KMS-11 (cell line): ENCODE results near the gene PATJ.
"Not testable (repeated sequence)": the region's sequence is repeated elsewhere in the genome, so short reads cannot be mapped to it uniquely, and the experiment has no call there.

Experiments used
- H2AFZ ChIP-seq: fragments of 200-600 bp; sonication (generic); 2 replicates; pipeline ENCODE4 v1.6.1; 2016; ENCODE audit warnings: antibody characterized with exemption, mixed run types, low read depth
- H3K27ac ChIP-seq: fragments of 200-600 bp; sonication (generic); 2 replicates; pipeline ENCODE4 v1.6.1; 2016; ENCODE audit warnings: mild to moderate bottlenecking, mixed run types
- H3K27me3 ChIP-seq: fragments of 200-600 bp; sonication (generic); 2 replicates; pipeline ENCODE4 v1.6.1; 2017; ENCODE audit warnings: mild to moderate bottlenecking, low read depth, mixed run types, moderate library complexity; ENCODE audit not compliant: insufficient read depth
- H3K36me3 ChIP-seq: fragments of 200-600 bp; sonication (generic); 2 replicates; pipeline ENCODE4 v1.6.1; 2017; ENCODE audit warnings: mild to moderate bottlenecking, mixed run types; ENCODE audit not compliant: insufficient read depth
- H3K4me1 ChIP-seq: fragments of 200-600 bp; sonication (generic); 2 replicates; pipeline ENCODE4 v1.6.1; 2016; ENCODE audit warnings: mild to moderate bottlenecking, low read depth, mixed run types; ENCODE audit not compliant: poor library complexity, severe bottlenecking
- H3K4me2 ChIP-seq: fragments of 200-600 bp; sonication (generic); 2 replicates; pipeline ENCODE4 v1.7.0; 2016; ENCODE audit warnings: mild to moderate bottlenecking, mixed run types
- H3K4me3 ChIP-seq: fragments of 200-600 bp; sonication (generic); IDR thresholded peaks from 2 replicates; pipeline ENCODE4 v1.6.1; 2017; ENCODE audit warnings: low read depth, low read length, mixed read lengths; ENCODE audit not compliant: insufficient read depth
- H3K79me2 ChIP-seq: fragments of 200-600 bp; sonication (generic); 2 replicates; pipeline ENCODE4 v1.6.1; 2016; ENCODE audit warnings: low read depth, mixed run types; ENCODE audit not compliant: insufficient read depth
- H3K9ac ChIP-seq: fragments of 200-600 bp; sonication (generic); 2 replicates; pipeline ENCODE4 v1.6.1; 2016; ENCODE audit warnings: mild to moderate bottlenecking, mixed run types
- H4K20me1 ChIP-seq: fragments of 200-600 bp; sonication (generic); 2 replicates; pipeline ENCODE4 v1.6.1; 2016; ENCODE audit warnings: mild to moderate bottlenecking, mixed run types; ENCODE audit not compliant: insufficient read depth
- CTCF ChIP-seq: fragments of 200-600 bp; sonication (generic); conservative IDR thresholded peaks from 2 replicates; pipeline ENCODE4 v1.6.1; 2017; ENCODE audit warnings: low read depth, mild to moderate bottlenecking, antibody characterized with exemption, low read length, moderate library complexity, mixed read lengths

Gene PATJ

DNA sequence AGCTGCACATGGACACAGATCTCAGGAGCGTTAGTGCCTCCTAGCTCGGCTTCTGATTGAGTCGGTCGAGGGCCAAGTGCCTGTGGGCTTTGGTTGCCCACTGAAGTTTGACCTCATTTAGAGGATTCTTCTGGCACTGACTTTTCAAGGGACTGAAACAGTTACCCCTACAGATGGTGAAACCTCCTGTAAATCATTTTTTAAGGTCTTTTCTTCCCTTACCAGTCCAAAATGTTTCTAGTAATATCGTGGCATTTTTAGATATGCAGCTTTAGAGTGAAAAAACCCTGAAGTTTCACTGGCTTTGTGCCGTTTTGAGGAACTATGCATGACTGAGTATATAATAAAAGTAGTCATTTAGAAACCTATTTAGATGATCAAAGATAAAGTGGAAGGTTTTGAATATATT lies 417.7 kb downstream of the PATJ start:
- Histone ChIP-seq H2AFZ (no peak overlapping the region), H3K27ac (no peak overlapping the region), H3K79me2 (no peaks in the 10 kb centered on the region), H3K36me3 (no peaks in the 10 kb centered on the region), H3K27me3 (no peaks in the 10 kb centered on the region), H3K4me3 (no peak overlapping the region), H3K4me2 (no peak overlapping the region), H4K20me1 (no peaks in the 10 kb centered on the region), H3K9ac (no peak overlapping the region), H3K4me1 (no peaks in the 10 kb centered on the region)
- TF ChIP-seq CTCF: no peak

- Histone ChIP-seq H3K36me3 (no peaks in the 10 kb centered on the region), H3K79me2 (no peaks in the 10 kb centered on the region), H3K9ac (no peak overlapping the region), H3K4me2 (no peak overlapping the region), H2AFZ (no peak overlapping the region), H3K27me3 (no peaks in the 10 kb centered on the region), H4K20me1 (no peaks in the 10 kb centered on the region), H3K4me3 (no peak overlapping the region), H3K27ac (no peak overlapping the region), H3K4me1 (no peaks in the 10 kb centered on the region)
- no peak for TF ChIP-seq CTCF
These were observed 419.4 kb downstream of the PATJ start for GRCh38 chr1:62161711-62162110.

DNA sequence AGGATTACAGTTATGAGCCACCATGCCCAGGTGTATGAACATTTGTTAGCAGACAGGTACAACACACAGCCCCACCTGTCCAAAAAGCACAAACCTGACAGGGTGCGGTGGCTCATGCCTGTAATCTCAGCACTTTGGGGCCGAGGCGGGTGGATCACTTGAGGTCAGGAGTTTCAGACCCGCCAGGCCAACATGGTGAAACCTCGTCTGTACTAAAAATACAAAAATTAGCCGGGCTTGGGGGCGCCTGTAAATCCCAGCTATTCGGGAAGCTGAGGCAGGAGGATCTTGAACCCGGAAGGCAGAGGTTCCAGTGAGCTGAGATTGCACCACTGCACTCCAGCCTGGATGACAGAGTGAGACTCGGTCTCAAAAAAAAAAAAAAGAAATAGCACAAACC lies 428.1 kb downstream of the PATJ start:
- not testable (repeated sequence) for H3K9ac ChIP-seq, H3K4me1 ChIP-seq, H3K27ac ChIP-seq, H3K27me3 ChIP-seq, H2AFZ ChIP-seq, H3K36me3 ChIP-seq, H4K20me1 ChIP-seq, H3K4me2 ChIP-seq, H3K79me2 ChIP-seq, H3K4me3 ChIP-seq

GRCh38 chr1:62175568-62176179 lies 433.4 kb downstream of the PATJ start:
- Histone ChIP-seq H3K27me3 (no peaks in the 10 kb centered on the region), H3K4me3 (no peak overlapping the region), H3K79me2 (no peaks in the 10 kb centered on the region), H4K20me1 (no peaks in the 10 kb centered on the region), H3K27ac (no peak overlapping the region), H2AFZ (no peak overlapping the region), H3K4me1 (peaks cover 4% of the 10 kb centered on the region), H3K36me3 (no peaks in the 10 kb centered on the region), H3K9ac (no peak overlapping the region), H3K4me2 (no peak overlapping the region)
- peak; percentile 67 for TF ChIP-seq CTCF

GRCh38 chr1:62176597-62177312 lies 434.5 kb downstream of the PATJ start:
- Histone ChIP-seq H3K27ac (no peak overlapping the region), H3K27me3 (no peaks in the 10 kb centered on the region), H3K4me3 (no peak overlapping the region), H2AFZ (no peak overlapping the region), H3K4me1 (peaks cover 4% of the 10 kb centered on the region), H3K9ac (no peak overlapping the region), H3K36me3 (no peaks in the 10 kb centered on the region), H4K20me1 (no peaks in the 10 kb centered on the region), H3K4me2 (no peak overlapping the region), H3K79me2 (no peaks in the 10 kb centered on the region)
- no peak for TF ChIP-seq CTCF
